MM.1S (cell line): Measurements from ENCODE around the gene FOXD1.

Source experiments
- DNase-seq: peaks from one replicate; pipeline ENCODE4 v3.0.0-alpha.2; 2015
- H2AFZ ChIP-seq: fragments of 300-600 bp; sonication (generic); 2 replicates; pipeline ENCODE4 v1.6.0; 2016; ENCODE audit warnings: antibody characterized with exemption, low read length
- H3F3A ChIP-seq: fragments of 300-600 bp; sonication (generic); 2 replicates; pipeline ENCODE4 v1.6.1; 2016; ENCODE audit warnings: mild to moderate bottlenecking, antibody characterized with exemption, low read length, moderate library complexity, mixed read lengths; ENCODE audit not compliant: insufficient read depth
- H3K27ac ChIP-seq: fragments of 300-600 bp; sonication (generic); 2 replicates; pipeline ENCODE4 v1.5.1; 2016; ENCODE audit warnings: mild to moderate bottlenecking, low read length
- H3K27me3 ChIP-seq: fragments of 300-600 bp; sonication (generic); replicated peaks from 2 replicates; pipeline ENCODE4 v1.6.0; 2016; ENCODE audit warnings: low read length; ENCODE audit not compliant: insufficient read depth
- H3K36me3 ChIP-seq: fragments of 300-600 bp; sonication (generic); replicated peaks from 2 replicates; pipeline ENCODE4 v1.6.1; 2016; ENCODE audit warnings: mild to moderate bottlenecking, low read length, mixed read lengths; ENCODE audit not compliant: insufficient read depth
- H3K4me1 ChIP-seq: fragments of 300-600 bp; sonication (generic); 2 replicates; pipeline ENCODE4 v1.6.1; 2016; ENCODE audit warnings: low read length, mixed read lengths
- H3K4me2 ChIP-seq: fragments of 300-600 bp; sonication (generic); 2 replicates; pipeline ENCODE4 v1.6.0; 2016; ENCODE audit warnings: low read depth, low read length
- H3K4me3 ChIP-seq: fragments of 300-600 bp; sonication (generic); 2 replicates; pipeline ENCODE4 v1.5.1; 2016; ENCODE audit warnings: low read length, mixed read lengths
- H3K79me2 ChIP-seq: fragments of 300-600 bp; sonication (generic); 2 replicates; pipeline ENCODE4 v1.6.1; 2016; ENCODE audit warnings: mixed run types, low read length, mixed read lengths
- H3K9ac ChIP-seq: fragments of 300-600 bp; sonication (generic); 2 replicates; pipeline ENCODE4 v1.6.1; 2016; ENCODE audit warnings: low read length, mixed read lengths
- H3K9me2 ChIP-seq: fragments of 300-600 bp; sonication (generic); replicated peaks from 2 replicates; pipeline ENCODE4 v1.6.1; 2016; ENCODE audit warnings: mild to moderate bottlenecking, low read length, mixed read lengths; ENCODE audit not compliant: insufficient read depth
- H3K9me3 ChIP-seq: fragments of 300-600 bp; sonication (generic); replicated peaks from 2 replicates; pipeline ENCODE4 v1.6.1; 2016; ENCODE audit warnings: mild to moderate bottlenecking, low read length, mixed read lengths; ENCODE audit not compliant: insufficient read depth
- H4K20me1 ChIP-seq: fragments of 300-600 bp; sonication (generic); 2 replicates; pipeline ENCODE4 v1.6.1; 2016; ENCODE audit warnings: mild to moderate bottlenecking, low read length, moderate library complexity, mixed read lengths; ENCODE audit not compliant: insufficient read depth
- EZH2 ChIP-seq: fragments of 300-600 bp; sonication (generic); optimal IDR thresholded peaks from 2 replicates; pipeline ENCODE3; 2017; ENCODE audit warnings: low read depth, mild to moderate bottlenecking, antibody characterized with exemption, low read length, mixed read lengths
- EZH2phosphoT487 ChIP-seq: fragments of 300-600 bp; sonication (generic); IDR thresholded peaks from 2 replicates; pipeline ENCODE4 v1.6.1; 2018; ENCODE audit warnings: antibody characterized with exemption, low read length
- TF ChIP-seq, protein P1 (sequence below): fragments of 300-600 bp; sonication (generic); IDR thresholded peaks from 2 replicates; pipeline ENCODE4 v1.5.1; 2016; ENCODE audit warnings: antibody characterized with exemption, low read length, mixed read lengths

FOXD1 gene

DNA sequence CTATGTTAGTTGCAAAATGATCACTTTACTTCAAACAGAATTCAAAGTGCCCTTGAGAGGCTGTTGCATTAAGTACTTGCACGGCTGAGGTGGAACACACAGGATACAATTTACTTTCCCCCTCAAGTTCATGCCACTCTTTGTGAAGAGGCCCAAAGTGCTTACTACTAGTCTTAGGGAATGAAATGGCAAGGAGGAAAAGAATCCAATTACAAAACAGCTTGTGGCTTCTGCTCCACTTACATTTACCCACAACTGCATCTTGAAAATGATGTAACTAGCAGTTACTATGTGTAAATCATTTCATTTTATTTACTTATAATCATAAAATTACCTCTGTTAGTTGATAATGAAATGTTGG is 14.6 kb downstream of the FOXD1 start:
- no peak overlapping the region for H3K4me3 ChIP-seq
- no peaks in the 10 kb centered on the region for H3K36me3 ChIP-seq
- H3K79me2 ChIP-seq, result no peaks in the 10 kb centered on the region
- H3K9me2 ChIP-seq, result no peaks in the 10 kb centered on the region
- no peak overlapping the region for H3K4me2 ChIP-seq
- H2AFZ ChIP-seq, result no peak overlapping the region
- TF ChIP-seq EZH2phosphoT487 (no peak), EZH2 (no peak)
- TF ChIP-seq, protein P1, sequence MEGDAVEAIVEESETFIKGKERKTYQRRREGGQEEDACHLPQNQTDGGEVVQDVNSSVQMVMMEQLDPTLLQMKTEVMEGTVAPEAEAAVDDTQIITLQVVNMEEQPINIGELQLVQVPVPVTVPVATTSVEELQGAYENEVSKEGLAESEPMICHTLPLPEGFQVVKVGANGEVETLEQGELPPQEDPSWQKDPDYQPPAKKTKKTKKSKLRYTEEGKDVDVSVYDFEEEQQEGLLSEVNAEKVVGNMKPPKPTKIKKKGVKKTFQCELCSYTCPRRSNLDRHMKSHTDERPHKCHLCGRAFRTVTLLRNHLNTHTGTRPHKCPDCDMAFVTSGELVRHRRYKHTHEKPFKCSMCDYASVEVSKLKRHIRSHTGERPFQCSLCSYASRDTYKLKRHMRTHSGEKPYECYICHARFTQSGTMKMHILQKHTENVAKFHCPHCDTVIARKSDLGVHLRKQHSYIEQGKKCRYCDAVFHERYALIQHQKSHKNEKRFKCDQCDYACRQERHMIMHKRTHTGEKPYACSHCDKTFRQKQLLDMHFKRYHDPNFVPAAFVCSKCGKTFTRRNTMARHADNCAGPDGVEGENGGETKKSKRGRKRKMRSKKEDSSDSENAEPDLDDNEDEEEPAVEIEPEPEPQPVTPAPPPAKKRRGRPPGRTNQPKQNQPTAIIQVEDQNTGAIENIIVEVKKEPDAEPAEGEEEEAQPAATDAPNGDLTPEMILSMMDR, result no peak
- DNase-seq, result no peak
- H3K9me3 ChIP-seq, result no peaks in the 10 kb centered on the region
- H4K20me1 ChIP-seq, result no peaks in the 10 kb centered on the region
- no peak overlapping the region for H3K27ac ChIP-seq
- H3F3A ChIP-seq, result no peaks in the 10 kb centered on the region
- no peaks in the 10 kb centered on the region for H3K4me1 ChIP-seq
- H3K9ac ChIP-seq, result no peak overlapping the region
- H3K27me3 ChIP-seq, result no peaks in the 10 kb centered on the region

DNA sequence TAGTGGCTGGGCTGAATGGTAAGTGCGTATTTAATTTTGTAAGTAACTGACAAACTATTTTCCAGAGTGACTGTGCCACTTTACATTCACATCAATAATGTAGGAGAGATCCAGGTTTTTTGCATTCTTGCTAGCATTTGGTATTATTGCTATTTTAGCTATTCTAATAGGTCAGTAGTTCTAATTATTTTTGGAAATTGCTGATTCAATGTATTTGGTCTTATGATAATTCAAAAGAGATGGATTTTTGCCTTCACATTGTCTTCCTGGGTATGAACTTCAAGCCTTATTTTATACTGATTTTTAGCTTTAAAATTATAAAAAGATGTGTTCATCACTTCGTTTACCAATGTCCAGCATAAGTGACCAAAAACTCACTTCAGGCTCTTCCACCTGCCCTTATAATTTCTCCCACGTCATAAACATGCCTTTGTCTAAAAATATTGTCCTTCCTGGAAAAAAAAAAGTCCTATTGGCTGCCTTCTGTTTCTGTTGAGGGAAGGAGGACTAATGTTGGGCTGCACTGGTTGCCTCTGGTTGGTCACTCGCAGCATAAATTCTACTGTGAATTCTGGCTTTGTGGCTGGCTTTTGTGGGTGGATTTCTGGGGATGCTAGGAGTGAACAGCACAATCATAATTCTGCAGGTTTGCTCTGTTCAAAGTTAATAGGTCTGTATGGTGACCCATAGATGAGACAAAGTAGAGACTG is 15.2 kb downstream of the FOXD1 start:
- no peaks in the 10 kb centered on the region for H3K36me3 ChIP-seq
- no peak overlapping the region for H3K4me3 ChIP-seq
- H4K20me1 ChIP-seq, result no peaks in the 10 kb centered on the region
- no peak overlapping the region for H3K9ac ChIP-seq
- no peaks in the 10 kb centered on the region for H3F3A ChIP-seq
- H3K9me3 ChIP-seq, result no peaks in the 10 kb centered on the region
- H3K27me3 ChIP-seq, result no peaks in the 10 kb centered on the region
- H3K27ac ChIP-seq, result no peak overlapping the region
- no peaks in the 10 kb centered on the region for H3K9me2 ChIP-seq
- H3K4me1 ChIP-seq, result no peaks in the 10 kb centered on the region
- TF ChIP-seq EZH2phosphoT487 (no peak), EZH2 (no peak)
- TF ChIP-seq, protein P1, result no peak
- no peak overlapping the region for H2AFZ ChIP-seq
- no peaks in the 10 kb centered on the region for H3K79me2 ChIP-seq
- DNase-seq, result no peak
- H3K4me2 ChIP-seq, result no peak overlapping the region

DNA sequence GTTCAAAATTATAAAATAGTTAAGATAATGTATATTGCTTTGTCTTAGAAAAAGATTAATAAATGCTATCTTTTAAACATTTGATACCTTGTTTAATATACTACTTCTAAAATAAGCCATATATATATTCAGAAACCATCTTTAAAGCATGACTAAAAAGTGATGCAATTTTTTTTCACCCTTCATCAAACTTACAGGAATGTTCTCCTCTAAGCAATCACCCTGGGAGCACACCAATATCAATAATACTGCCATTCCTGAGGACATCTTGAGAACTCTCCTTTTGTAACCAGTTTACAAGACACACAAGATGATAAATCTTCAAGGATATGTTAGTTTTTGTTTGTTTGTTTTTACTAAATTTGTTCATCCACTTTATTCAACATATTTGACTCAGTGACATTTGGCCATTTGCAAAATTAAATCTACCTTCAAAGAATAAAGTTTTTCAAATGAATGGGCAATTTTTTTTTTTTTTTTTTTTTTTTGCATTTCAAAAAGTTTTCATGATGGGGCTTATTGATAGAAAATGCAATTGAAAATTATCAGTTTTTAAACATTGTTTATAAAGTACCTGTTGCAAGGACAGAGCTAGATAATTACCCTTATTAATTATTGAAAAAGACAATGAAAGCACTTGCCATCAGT is 17.2 kb downstream of the FOXD1 start:
- H2AFZ ChIP-seq, result no peak overlapping the region
- TF ChIP-seq, protein P1, result no peak

More for the DNA sequence above, 17.2 kb downstream of the FOXD1 start:
- no peak overlapping the region for H3K4me2 ChIP-seq
- no peak overlapping the region for H3K27ac ChIP-seq
- no peaks in the 10 kb centered on the region for H3K79me2 ChIP-seq
- H3K36me3 ChIP-seq, result no peaks in the 10 kb centered on the region
- H3K9me3 ChIP-seq, result no peaks in the 10 kb centered on the region
- no peaks in the 10 kb centered on the region for H3K27me3 ChIP-seq
- H4K20me1 ChIP-seq, result no peaks in the 10 kb centered on the region
- H3K9ac ChIP-seq, result no peak overlapping the region
- H3K4me1 ChIP-seq, result no peaks in the 10 kb centered on the region
- DNase-seq, result no peak
- no peaks in the 10 kb centered on the region for H3F3A ChIP-seq
- H3K4me3 ChIP-seq, result no peak overlapping the region
- no peaks in the 10 kb centered on the region for H3K9me2 ChIP-seq
